Neural cell (in vitro differentiated cells): ENCODE measurements around the gene FHAD1.

Source experiments
- CTCF ChIP-seq: fragments of 450-650 bp; IDR thresholded peaks from 2 replicates; pipeline ENCODE4 v1.5.1; 2014; ENCODE audit warnings: antibody characterized with exemption, mild to moderate bottlenecking, moderate library complexity; ENCODE audit not compliant: poor library complexity, severe bottlenecking
- EZH2 ChIP-seq: fragments of 200-600, 300-800 bp; shearing (Covaris generic), sonication (generic); IDR thresholded peaks from 2 replicates; pipeline ENCODE4 v1.6.1; 2014; ENCODE audit warnings: antibody characterized with exemption, low read length, borderline replicate concordance, mild to moderate bottlenecking; ENCODE audit not compliant: insufficient read depth, poor library complexity, severe bottlenecking

- TF ChIP-seq CTCF: no peak
- TF ChIP-seq EZH2: no peak
Observed at GRCh38 chr1:15280416-15280815, 33.4 kb downstream of the FHAD1 start.
